Panc1 (cell line): ENCODE results near the gene HECA. TPM values are rescaled to one million over a fixed set of nuclear protein-coding genes. Genes with fewer than 3 reads are reported as not detected.

Experiments
- ATAC-seq: fragments of 200-7000 bp; cut with Tn5 transposase; 2 replicates; pipeline ENCODE4 v1.9.1; 2020; ENCODE audit warnings: mild to moderate bottlenecking, moderate library complexity
- BruUV-seq: library from RNA; stranded (reverse); fragments of 400-500 nt; replicated peaks from 2 replicates; lab custom pipeline; 2021; lab: Mats Ljungman, UMichigan
- CTCF ChIA-PET: fragments of 300-600 bp; sonication (Branson Sonifier 250); formaldehyde crosslinking; loops from one replicate; lab custom pipeline; 2022; ENCODE audit warnings: antibody characterized with exemption; lab: Charles Lee
- POLR2A ChIA-PET: fragments of 300-600 bp; sonication (Branson Sonifier 250); formaldehyde crosslinking; loops from one replicate; lab custom pipeline; 2022; ENCODE audit warnings: antibody characterized with exemption; lab: Charles Lee
- DNase-seq: peaks from one replicate; pipeline ENCODE4 v3.0.0-alpha.2; 2010; ENCODE audit warnings: low read depth, low spot score
- H3K27ac ChIP-seq: 2 replicates; pipeline ENCODE4 v1.5.1; 2011; ENCODE audit warnings: mild to moderate bottlenecking, low read length, inconsistent platforms
- H3K27me3 ChIP-seq: fragments of 200-500 bp; sonication (Bioruptor generic); 2 replicates; pipeline ENCODE4 v1.6.0; 2014; ENCODE audit warnings: low read length, inconsistent platforms; ENCODE audit not compliant: control insufficient read depth, insufficient read depth
- H3K36me3 ChIP-seq: fragments of 200-500 bp; sonication (Bioruptor generic); 2 replicates; pipeline ENCODE4 v1.5.1; 2014; ENCODE audit warnings: inconsistent platforms, mild to moderate bottlenecking, low read length, moderate library complexity; ENCODE audit not compliant: control insufficient read depth, insufficient read depth
- H3K4me1 ChIP-seq: 2 replicates; pipeline ENCODE4 v1.5.1; 2011; ENCODE audit warnings: inconsistent platforms, mild to moderate bottlenecking, low read length, moderate library complexity; ENCODE audit not compliant: control insufficient read depth, insufficient read depth
- H3K4me3 ChIP-seq, 2 experiments: 2 replicates each; pipeline ENCODE4 v1.5.1; 2011 to 2012; ENCODE audit warnings: low read depth in 2 of 2, low read length in 2 of 2, mild to moderate bottlenecking in 2 of 2, inconsistent platforms in 1 of 2, moderate library complexity in 1 of 2
- H3K9me3 ChIP-seq: fragments of 200-500 bp; sonication (Bioruptor generic); 2 replicates; pipeline ENCODE4 v1.5.1; 2014; ENCODE audit warnings: low read depth, mild to moderate bottlenecking, inconsistent platforms, low read length, moderate library complexity; ENCODE audit not compliant: control insufficient read depth, insufficient read depth
- CTCF ChIP-seq: fragments of 450-650 bp; IDR thresholded peaks from 2 replicates; pipeline ENCODE4 v1.5.1; 2017; ENCODE audit warnings: mild to moderate bottlenecking
- POLR2AphosphoS5 ChIP-seq: IDR thresholded peaks from 2 replicates; pipeline ENCODE4 v1.6.1; 2012; ENCODE audit warnings: mild to moderate bottlenecking, low read depth, low read length, moderate library complexity
- SIN3A ChIP-seq: IDR thresholded peaks from 2 replicates; pipeline ENCODE4 v1.6.1; 2012; ENCODE audit warnings: low read depth, mild to moderate bottlenecking, low read length, moderate library complexity, borderline replicate concordance; ENCODE audit not compliant: insufficient read depth
- TCF7L2 ChIP-seq: IDR thresholded peaks from 2 replicates; pipeline ENCODE4 v1.6.1; 2011; ENCODE audit warnings: mild to moderate bottlenecking, low read depth, low read length, inconsistent platforms
- in situ Hi-C: cut with HindIII; loops from 2 replicates; pipeline ENCODE4 v1.10.0; 2016; ENCODE audit warnings: low sequenced_read_pairs, low pct_unique_long_range_greater_than_20kb
- intact Hi-C: fragments of 100-400 bp; cut with micrococcal nuclease; formaldehyde crosslinking; loops from one replicate; pipeline ENCODE4 v1.10.0; 2022; ENCODE audit not compliant: unreplicated experiment
- total RNA-seq: library from RNA; stranded (reverse); gene quantifications from one replicate; pipeline ENCODE4 v1.2.1, GENCODE V29; 2021; ENCODE audit not compliant: unreplicated experiment
- TF ChIP-seq, protein P1 (sequence below), 2 experiments: IDR thresholded peaks; 2 replicates each; pipeline ENCODE4 v1.6.1; 2011 to 2012; ENCODE audit warnings: low read depth in 2 of 2, control low read depth in 1 of 2, low read length in 1 of 2, mild to moderate bottlenecking in 1 of 2, moderate library complexity in 1 of 2; ENCODE audit not compliant: insufficient read depth in 1 of 2

Gene HECA
- total RNA-seq, 1 experiment from 2014 or later = 3.9 TPM

GRCh38 chr6:139126931-139127330, 7.9 kb upstream of the HECA start:
- TF ChIP-seq, protein P1, sequence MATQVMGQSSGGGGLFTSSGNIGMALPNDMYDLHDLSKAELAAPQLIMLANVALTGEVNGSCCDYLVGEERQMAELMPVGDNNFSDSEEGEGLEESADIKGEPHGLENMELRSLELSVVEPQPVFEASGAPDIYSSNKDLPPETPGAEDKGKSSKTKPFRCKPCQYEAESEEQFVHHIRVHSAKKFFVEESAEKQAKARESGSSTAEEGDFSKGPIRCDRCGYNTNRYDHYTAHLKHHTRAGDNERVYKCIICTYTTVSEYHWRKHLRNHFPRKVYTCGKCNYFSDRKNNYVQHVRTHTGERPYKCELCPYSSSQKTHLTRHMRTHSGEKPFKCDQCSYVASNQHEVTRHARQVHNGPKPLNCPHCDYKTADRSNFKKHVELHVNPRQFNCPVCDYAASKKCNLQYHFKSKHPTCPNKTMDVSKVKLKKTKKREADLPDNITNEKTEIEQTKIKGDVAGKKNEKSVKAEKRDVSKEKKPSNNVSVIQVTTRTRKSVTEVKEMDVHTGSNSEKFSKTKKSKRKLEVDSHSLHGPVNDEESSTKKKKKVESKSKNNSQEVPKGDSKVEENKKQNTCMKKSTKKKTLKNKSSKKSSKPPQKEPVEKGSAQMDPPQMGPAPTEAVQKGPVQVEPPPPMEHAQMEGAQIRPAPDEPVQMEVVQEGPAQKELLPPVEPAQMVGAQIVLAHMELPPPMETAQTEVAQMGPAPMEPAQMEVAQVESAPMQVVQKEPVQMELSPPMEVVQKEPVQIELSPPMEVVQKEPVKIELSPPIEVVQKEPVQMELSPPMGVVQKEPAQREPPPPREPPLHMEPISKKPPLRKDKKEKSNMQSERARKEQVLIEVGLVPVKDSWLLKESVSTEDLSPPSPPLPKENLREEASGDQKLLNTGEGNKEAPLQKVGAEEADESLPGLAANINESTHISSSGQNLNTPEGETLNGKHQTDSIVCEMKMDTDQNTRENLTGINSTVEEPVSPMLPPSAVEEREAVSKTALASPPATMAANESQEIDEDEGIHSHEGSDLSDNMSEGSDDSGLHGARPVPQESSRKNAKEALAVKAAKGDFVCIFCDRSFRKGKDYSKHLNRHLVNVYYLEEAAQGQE (IDR thresholded peaks at IDR 0.05; ENCODE audit: insufficient read depth in 1 of 2, low read depth in 2 of 2, low read length in 1 of 2) = no peak
- TF ChIP-seq POLR2AphosphoS5 = no peak
- TF ChIP-seq TCF7L2 = no peak
- no peak for TF ChIP-seq SIN3A
- no peak for TF ChIP-seq CTCF
- CTCF ChIA-PET = no interaction called here
- no TSS peak for BruUV-seq
- no peaks in the 10 kb centered on the region for H3K36me3 ChIP-seq
- H3K4me3 ChIP-seq = no peak overlapping the region
- ATAC-seq (no peak), DNase-seq (no peak)
- H3K27ac ChIP-seq = no peak overlapping the region
- no peaks in the 10 kb centered on the region for H3K4me1 ChIP-seq
- in situ Hi-C loops = no loop called here
- no peaks in the 10 kb centered on the region for H3K9me3 ChIP-seq
- peaks cover 3% of the 10 kb centered on the region; the same call in 1 of the 2 replicates for H3K27me3 ChIP-seq
- intact Hi-C loops = loop anchor here (5.0 kb wide), 1 partner anchor 235 kb away; no protein-coding TSS in a partner anchor
- POLR2A ChIA-PET = no interaction called here

- Histone ChIP-seq H3K27ac (no peak overlapping the region), H3K36me3 (no peaks in the 10 kb centered on the region), H3K4me1 (0 out of 2 replicates have a peak, but pooled peaks cover 2% of the 10 kb centered on the region), H3K4me3 (no peak overlapping the region), H3K9me3 (no peaks in the 10 kb centered on the region), H3K27me3 (peaks cover 3% of the 10 kb centered on the region; the same call in 1 of the 2 replicates)
- ATAC-seq = no peak
- CTCF ChIA-PET = no interaction called here
- in situ Hi-C loops = no loop called here
- no TSS peak for BruUV-seq
- POLR2A ChIA-PET = no interaction called here
- intact Hi-C loops = loop anchor here (5.0 kb wide), 1 partner anchor 233 kb away; no protein-coding TSS in a partner anchor
- DNase-seq = no peak
- TF ChIP-seq TCF7L2 (no peak), POLR2AphosphoS5 (no peak), CTCF (no peak), SIN3A (no peak)
- TF ChIP-seq, protein P1 (IDR thresholded peaks at IDR 0.05; ENCODE audit: insufficient read depth in 1 of 2, low read depth in 2 of 2, low read length in 1 of 2) = no peak
Measured at GRCh38 chr6:139129284-139129683, 5.6 kb upstream of the HECA start.
